OCI-M1 (cell line): ENCODE data around the gene PRPH2.
"Not testable (repeated sequence)": the region's sequence is repeated elsewhere in the genome, so short reads cannot be mapped to it uniquely, and the experiment has no call there.

Experiments used
- DNase-seq: peaks from one replicate; lab custom pipeline; 2025; lab: John Stamatoyannopoulos, UW

PRPH2 gene

GRCh38 chr6:42698217-42698616 lies 24.2 kb downstream of the PRPH2 start:
- DNase-seq, result no peak

- DNase-seq, result no peak
These were observed 25.1 kb downstream of the PRPH2 start for GRCh38 chr6:42697268-42697655.

- DNase-seq, result peak; percentile 21
These were observed 25.7 kb downstream of the PRPH2 start for GRCh38 chr6:42696526-42697267.

GRCh38 chr6:42694586-42694985 lies 27.8 kb downstream of the PRPH2 start:
- no peak for DNase-seq

DNA sequence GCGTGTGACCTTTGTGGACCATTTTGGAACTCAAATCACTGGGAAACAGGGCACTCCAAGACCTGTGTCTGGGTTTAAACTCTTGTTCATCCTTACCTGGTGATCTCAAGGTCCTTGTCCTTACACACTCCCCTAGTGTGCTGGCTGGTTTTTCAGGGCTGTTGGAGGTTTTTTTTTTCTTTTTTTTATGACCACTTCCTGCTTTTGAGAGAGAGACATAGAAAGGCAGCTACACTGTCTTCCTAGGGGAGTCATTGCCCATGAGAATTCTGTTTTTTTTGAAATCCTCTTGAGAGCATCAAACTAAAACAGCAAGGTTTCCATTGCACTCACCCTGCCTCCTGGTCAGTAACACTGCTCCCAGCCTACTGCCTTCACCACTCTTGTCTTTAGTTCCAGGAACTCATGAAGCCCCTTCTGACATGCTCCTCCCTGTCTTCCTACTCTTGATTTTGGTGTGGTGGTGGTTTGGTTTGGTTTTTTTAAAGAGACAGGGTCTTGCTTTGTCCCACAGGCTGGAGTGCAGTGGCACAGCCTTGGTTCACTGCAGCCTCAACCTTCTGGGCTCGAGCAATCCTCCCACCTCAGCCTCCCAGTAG lies 28.6 kb downstream of the PRPH2 start:
- DNase-seq, result no peak

- no peak for DNase-seq
These were observed 30.1 kb downstream of the PRPH2 start for GRCh38 chr6:42692137-42692911.

GRCh38 chr6:42690872-42691271 lies 31.5 kb downstream of the PRPH2 start:
- no peak for DNase-seq

- DNase-seq, result no peak
These were observed 32.2 kb downstream of the PRPH2 start for GRCh38 chr6:42690151-42690702.

GRCh38 chr6:42689371-42689770 lies 33.0 kb downstream of the PRPH2 start:
- DNase-seq, result no peak

DNA sequence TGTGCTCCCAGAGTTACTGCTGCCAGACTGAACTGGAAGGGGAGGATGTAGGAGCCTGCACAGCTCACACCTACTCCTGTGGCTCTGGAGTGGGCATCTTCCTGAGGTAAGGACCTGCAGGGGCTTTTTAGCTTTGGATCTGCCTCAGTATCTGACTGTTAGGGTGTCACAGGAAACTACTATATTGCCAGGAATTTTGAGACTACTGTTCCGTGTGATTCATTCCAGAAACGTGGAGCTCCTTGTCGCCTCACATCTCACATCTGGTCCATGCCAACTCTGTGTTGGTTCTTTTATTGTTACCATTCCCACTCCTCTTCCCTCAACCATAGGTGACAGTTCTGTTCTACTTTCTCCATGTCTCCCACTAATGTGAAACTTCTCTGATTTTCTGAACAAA lies 34.1 kb downstream of the PRPH2 start:
- DNase-seq, result no peak

DNA sequence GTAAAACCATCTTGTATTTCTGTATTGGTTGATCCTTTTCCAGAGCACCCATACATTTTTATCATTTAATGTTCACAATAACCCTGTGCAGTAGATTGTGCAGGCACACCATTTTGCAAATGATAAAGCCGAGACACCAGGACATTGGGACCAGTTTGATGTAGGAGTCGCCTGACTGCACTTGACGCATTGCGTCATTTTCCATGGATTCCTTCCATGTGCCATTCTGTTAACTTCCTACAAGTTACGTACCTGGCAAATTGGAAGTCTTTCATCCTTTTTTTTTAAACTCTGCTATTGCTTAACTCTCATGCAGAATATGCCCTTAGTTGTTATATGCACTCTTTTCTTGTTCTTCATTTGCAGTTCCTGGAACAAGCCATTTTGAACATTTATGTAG lies 43.0 kb downstream of the PRPH2 start:
- no peak for DNase-seq

DNA sequence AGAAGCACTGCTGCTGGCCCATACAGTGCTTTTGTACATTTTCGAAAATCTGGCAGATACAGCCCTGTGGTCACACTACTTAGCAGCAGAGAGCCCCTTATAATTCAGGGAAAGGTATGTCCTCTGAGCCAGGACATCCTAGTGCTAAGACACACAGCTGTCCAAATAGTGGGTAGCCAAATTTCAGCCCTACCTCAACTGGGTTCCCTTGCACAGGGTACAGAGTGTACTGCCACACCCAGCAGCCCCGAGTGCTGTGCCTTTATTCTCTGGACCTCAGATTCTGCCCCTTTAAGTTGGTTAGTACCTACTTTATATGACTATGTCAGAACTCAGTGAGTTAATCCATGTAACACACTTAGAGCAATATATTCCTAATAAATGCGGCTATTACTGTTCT lies 47.6 kb downstream of the PRPH2 start:
- no peak for DNase-seq

DNA sequence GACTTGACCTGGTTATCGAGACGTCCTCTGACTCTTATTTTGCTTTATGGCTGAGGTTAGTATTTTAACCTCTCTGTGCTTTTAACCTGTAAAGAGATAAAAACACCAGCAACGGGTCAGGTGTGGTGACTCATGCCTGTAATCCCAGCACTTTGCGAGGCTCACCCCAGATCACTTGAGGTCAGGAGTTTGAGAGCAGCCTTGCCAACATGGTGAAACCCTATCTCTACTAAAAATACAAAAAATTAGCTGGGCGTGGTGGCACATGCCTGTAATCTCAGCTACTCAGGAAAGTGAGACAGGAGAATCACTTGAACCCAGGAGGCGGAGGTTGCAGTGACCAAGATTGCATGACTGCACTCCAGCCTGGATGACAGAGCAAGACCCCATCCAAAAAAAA lies 48.0 kb downstream of the PRPH2 start:
- DNase-seq, result not testable (repeated sequence)

GRCh38 chr6:42664718-42665117 lies 57.7 kb downstream of the PRPH2 start:
- DNase-seq, result no peak

DNA sequence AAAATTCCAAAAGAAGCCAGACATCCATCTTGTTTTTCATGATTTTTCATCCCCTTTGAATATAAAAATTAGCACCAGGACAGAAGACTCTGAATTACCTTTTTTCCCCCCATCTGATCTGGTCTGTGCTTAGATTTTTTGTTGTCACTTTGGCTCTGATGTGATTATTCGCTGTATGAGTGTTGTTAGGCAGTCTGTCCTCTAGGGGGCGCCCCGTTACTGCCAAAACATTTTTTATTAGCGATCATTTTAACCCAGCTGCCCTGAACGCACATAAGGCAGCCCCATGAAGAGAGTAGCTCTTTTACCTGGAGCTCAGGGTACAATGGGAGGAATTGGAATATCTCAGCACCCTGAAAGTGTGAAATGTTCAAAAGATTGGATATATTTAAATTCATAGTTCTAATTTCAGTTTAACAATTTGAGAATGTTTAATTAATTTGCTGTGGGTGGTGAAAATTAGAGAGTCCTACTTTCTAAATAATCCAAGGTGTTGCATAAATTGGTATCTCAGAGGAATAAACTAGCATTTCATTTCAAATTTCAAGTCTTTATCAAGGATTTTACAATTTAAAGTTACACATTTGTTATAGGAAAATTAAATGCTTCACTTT lies 60.8 kb downstream of the PRPH2 start:
- DNase-seq, result peak; percentile 91

- no peak for DNase-seq
These were observed 62.6 kb downstream of the PRPH2 start for GRCh38 chr6:42659806-42660205.

- DNase-seq, result no peak
These were observed 68.5 kb downstream of the PRPH2 start for GRCh38 chr6:42653851-42654250.

- DNase-seq, result no peak
These were observed 70.2 kb downstream of the PRPH2 start for GRCh38 chr6:42652024-42652746.
